Neutrophil (primary cell): Measurements from ENCODE around the gene CACNA1C.

Experiments used
- H3K27ac ChIP-seq: fragments of 200-600 bp; sonication (generic); 2 replicates; pipeline ENCODE4 v1.5.1; 2016; ENCODE audit warnings: mild to moderate bottlenecking, moderate library complexity
- H3K27me3 ChIP-seq: fragments of 200-600 bp; sonication (generic); 2 replicates; pipeline ENCODE4 v1.6.0; 2016; ENCODE audit warnings: mild to moderate bottlenecking
- H3K36me3 ChIP-seq: fragments of 200-600 bp; sonication (generic); 2 replicates; pipeline ENCODE4 v1.5.1; 2017
- H3K4me1 ChIP-seq, 2 experiments: fragments of 200-600 bp in 1 of 2; sonication (generic) in 1 of 2; 1 replicate in 1 of 2; 2 replicates in 1 of 2; pipeline versions ENCODE4 v1.5.1 to v1.6.1; 2013 to 2016; ENCODE audit warnings: low read depth in 1 of 2, low read length in 1 of 2, mild to moderate bottlenecking in 1 of 2, moderate library complexity in 1 of 2; ENCODE audit not compliant: control insufficient read depth in 1 of 2, insufficient read depth in 1 of 2
- H3K4me3 ChIP-seq, 2 experiments: fragments of 200-600 bp in 1 of 2; sonication (generic) in 1 of 2; 1 replicate in 1 of 2; 2 replicates in 1 of 2; pipeline ENCODE4 v1.5.1; 2013 to 2016; ENCODE audit warnings: low read depth in 1 of 2, low read length in 1 of 2, mild to moderate bottlenecking in 1 of 2, moderate library complexity in 1 of 2
- H3K9me3 ChIP-seq: fragments of 200-600 bp; sonication (generic); 2 replicates; pipeline ENCODE4 v1.5.1; 2016
- TF ChIP-seq, protein P1 (sequence below): fragments of 200-600 bp; sonication (generic); IDR thresholded peaks from 2 replicates; pipeline ENCODE4 v1.5.1; 2016; ENCODE audit warnings: antibody characterized with exemption

CACNA1C gene

GRCh38 chr12:2259369-2259768, 206.6 kb downstream of the CACNA1C start:
- Histone ChIP-seq H3K27me3 (no peaks in the 10 kb centered on the region), H3K4me3 (no peak overlapping the region), H3K36me3 (no peaks in the 10 kb centered on the region), H3K4me1 (peaks cover 9 to 16% of the 10 kb centered on the region in 2 experiments), H3K27ac (no peak overlapping the region), H3K9me3 (peaks cover 3% of the 10 kb centered on the region)
- TF ChIP-seq, protein P1, sequence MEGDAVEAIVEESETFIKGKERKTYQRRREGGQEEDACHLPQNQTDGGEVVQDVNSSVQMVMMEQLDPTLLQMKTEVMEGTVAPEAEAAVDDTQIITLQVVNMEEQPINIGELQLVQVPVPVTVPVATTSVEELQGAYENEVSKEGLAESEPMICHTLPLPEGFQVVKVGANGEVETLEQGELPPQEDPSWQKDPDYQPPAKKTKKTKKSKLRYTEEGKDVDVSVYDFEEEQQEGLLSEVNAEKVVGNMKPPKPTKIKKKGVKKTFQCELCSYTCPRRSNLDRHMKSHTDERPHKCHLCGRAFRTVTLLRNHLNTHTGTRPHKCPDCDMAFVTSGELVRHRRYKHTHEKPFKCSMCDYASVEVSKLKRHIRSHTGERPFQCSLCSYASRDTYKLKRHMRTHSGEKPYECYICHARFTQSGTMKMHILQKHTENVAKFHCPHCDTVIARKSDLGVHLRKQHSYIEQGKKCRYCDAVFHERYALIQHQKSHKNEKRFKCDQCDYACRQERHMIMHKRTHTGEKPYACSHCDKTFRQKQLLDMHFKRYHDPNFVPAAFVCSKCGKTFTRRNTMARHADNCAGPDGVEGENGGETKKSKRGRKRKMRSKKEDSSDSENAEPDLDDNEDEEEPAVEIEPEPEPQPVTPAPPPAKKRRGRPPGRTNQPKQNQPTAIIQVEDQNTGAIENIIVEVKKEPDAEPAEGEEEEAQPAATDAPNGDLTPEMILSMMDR = no peak

- Histone ChIP-seq H3K36me3 (no peaks in the 10 kb centered on the region), H3K4me1 (peaks cover 9 to 16% of the 10 kb centered on the region in 2 experiments), H3K27ac (no peak overlapping the region), H3K4me3 (no peak overlapping the region), H3K9me3 (peaks cover 3% of the 10 kb centered on the region), H3K27me3 (no peaks in the 10 kb centered on the region)
- TF ChIP-seq, protein P1 = no peak
These were observed 207.7 kb downstream of the CACNA1C start for GRCh38 chr12:2260441-2260840.

DNA sequence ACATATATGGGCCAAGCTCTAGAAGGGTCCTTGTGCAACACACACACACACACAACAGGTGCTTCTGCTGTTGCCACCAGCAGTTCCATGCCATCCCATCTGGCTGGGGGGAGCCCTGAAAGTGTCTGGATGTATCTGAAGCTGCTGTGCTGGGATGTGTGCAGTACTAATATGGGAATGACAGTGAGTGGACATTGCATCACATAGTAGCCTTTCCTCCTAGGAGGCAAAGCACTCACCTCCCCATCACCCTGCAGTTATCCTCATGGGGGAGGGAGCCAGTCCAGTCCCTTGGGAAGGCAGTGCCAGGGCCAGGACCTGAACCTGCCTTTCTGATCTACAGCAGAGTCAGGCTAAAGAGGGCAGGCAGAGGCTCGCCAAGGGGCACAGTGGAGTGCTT, 208.9 kb downstream of the CACNA1C start:
- Histone ChIP-seq H3K9me3 (no peaks in the 10 kb centered on the region), H3K4me3 (no peak overlapping the region), H3K4me1 (peaks cover 9 to 16% of the 10 kb centered on the region in 2 experiments), H3K36me3 (no peaks in the 10 kb centered on the region), H3K27ac (no peak overlapping the region), H3K27me3 (no peaks in the 10 kb centered on the region)
- TF ChIP-seq, protein P1 = no peak

DNA sequence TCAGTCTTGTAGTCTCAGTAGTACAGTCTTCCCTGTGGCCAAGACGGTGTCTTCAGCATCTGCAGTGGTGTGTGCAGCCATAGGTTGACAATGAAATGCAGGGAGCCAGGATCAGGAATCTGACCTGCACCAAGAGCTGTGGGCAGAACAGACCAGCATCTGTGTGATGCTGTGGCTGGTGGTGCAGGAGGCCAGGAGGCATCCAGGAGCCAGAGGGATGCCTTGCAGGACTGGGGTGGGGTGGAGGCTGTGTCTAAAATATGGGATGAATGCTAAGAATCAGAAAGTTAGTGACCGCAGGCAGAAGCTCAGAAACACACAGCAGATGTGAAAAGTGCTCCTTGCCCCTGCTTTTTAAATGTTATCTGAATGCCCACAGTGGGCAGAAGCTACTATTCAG, 209.7 kb downstream of the CACNA1C start:
- Histone ChIP-seq H3K4me3 (no peak overlapping the region), H3K4me1 (peaks cover 9 to 16% of the 10 kb centered on the region in 2 experiments), H3K9me3 (no peaks in the 10 kb centered on the region), H3K27me3 (no peaks in the 10 kb centered on the region), H3K27ac (no peak overlapping the region), H3K36me3 (no peaks in the 10 kb centered on the region)
- TF ChIP-seq, protein P1 = no peak

GRCh38 chr12:2263901-2264300, 211.1 kb downstream of the CACNA1C start:
- Histone ChIP-seq H3K4me1 (peaks cover 9 to 10% of the 10 kb centered on the region in 2 experiments), H3K9me3 (no peaks in the 10 kb centered on the region), H3K4me3 (no peak overlapping the region), H3K36me3 (no peaks in the 10 kb centered on the region), H3K27ac (no peak overlapping the region), H3K27me3 (no peaks in the 10 kb centered on the region)
- TF ChIP-seq, protein P1 = no peak

DNA sequence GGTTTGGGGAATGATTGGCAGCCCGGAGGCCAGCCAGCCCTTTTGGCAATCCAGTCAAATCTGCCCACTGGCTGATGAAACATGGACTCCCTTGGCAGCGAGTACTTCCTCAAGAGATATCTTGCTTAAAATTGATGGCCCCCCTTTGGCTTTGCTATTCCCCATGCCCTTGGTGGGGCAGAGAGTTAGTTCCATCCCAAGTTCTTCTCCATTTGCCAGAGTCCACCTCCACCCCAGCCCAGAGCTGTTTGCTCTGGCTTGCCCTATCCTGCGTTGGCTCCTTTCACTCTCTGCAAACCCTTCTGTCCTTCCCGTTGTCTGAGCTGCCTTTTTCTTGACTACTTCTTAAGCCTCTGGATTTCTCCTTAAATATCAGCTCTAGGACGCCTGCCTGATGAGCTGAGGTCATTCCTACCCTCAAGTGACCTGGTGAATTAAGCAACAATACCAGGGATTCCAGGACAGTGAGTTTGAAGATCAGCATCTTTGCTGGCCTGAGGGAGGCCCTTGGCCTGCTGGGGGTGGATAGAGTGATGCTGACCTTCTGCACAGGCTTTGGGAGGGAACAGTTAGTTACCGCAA, 212.0 kb downstream of the CACNA1C start:
- Histone ChIP-seq H3K27ac (no peak overlapping the region), H3K36me3 (no peaks in the 10 kb centered on the region), H3K27me3 (no peaks in the 10 kb centered on the region), H3K4me1 (peaks cover 2 to 3% of the 10 kb centered on the region in 2 experiments), H3K4me3 (no peak overlapping the region), H3K9me3 (no peaks in the 10 kb centered on the region)
- TF ChIP-seq, protein P1 = no peak
